AG04449 (cell line): Measurements from ENCODE around the gene DESI2.

ENCODE experiments used
- CTCF ChIA-PET: fragments of 350-600 bp; formaldehyde crosslinking; extraction: SDS; loops from one replicate; lab custom pipeline; 2021; ENCODE audit warnings: antibody characterized with exemption; lab: Yijun Ruan, JAX
- POLR2A ChIA-PET: fragments of 400-600, 350-600 bp; formaldehyde crosslinking; extraction: SDS; loops from one replicate; lab custom pipeline; 2020; ENCODE audit warnings: antibody characterized with exemption, inconsistent platforms; lab: Yijun Ruan, JAX
- DNase-seq: peaks from one replicate; pipeline ENCODE4 v3.0.0-alpha.2; 2010; ENCODE audit warnings: low read depth, low spot score
- H3K4me3 ChIP-seq: 2 replicates; pipeline ENCODE4 v1.5.1; 2011; ENCODE audit warnings: low read depth, mild to moderate bottlenecking, control low read depth, low read length
- TF ChIP-seq, protein P1 (sequence below): IDR thresholded peaks from one replicate; pipeline ENCODE4 v1.5.1; 2011; ENCODE audit warnings: mild to moderate bottlenecking, moderate library complexity, low read length, control low read depth, inconsistent platforms; ENCODE audit not compliant: insufficient read depth; ENCODE audit errors: missing control alignments

DESI2 gene

DNA sequence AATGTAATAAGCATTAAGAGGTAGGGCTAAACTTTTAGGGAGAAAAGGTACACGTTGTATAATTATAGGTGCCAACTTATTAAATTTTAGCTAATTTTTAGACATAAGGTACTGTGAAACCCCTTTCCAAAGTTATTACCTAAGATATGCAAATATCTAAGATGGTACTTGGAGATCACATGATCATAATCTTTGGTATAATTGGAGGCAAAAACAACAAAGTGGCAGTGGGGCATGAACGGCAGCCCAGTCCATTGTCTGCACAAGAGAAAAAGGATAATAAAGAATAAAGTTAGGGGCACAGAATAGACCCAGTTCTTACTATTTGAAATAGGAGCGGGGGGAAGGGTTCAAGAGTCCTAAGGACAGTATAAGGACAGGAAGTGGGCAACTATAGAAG lies 51.2 kb downstream of the DESI2 start:
- no peak for DNase-seq

DNA sequence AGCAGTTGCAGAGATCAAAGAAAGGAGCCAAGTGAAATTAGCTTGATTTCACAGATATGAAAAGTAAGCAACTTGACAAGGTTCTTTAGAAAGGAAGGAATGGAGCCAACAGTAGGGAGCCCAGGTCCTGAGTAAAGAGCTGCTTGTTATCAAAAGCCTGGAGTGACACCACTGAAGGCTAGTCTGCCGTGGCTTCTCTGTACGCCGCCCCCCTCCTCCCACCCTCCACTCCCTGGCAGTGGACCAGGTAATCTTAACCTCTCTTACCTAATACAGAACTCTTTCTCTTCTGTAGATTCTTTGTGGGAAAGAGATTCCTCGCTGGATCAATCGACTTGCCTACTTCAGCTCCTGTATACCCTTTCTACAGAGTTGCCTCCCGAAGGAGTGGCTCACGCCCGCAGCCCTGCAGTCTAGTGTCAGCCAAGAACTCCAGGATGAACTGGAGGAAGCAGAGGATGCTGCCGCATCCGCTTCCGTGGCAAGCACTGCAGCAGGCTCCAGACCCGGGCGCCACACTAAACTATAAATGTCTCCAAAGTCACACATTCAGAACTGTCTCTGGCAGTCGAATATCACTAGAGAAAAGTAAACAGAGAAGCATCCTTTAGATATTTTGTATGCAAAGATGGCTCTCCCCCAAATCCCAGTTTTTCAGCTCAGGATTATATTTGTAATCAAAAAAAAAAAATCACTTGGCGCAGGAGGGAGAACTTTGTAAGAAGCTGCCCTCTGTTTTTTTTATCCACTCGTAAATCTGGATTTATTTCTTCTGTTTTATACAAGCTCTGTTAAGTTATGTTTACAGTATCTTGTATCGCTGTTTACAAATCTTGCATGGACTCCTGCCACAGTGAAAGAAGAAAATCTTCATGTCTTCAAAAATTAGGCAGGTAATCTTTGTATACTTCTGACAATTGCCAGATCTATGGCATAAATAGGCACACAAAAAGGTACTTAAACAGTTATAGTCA lies 52.6 kb downstream of the DESI2 start:
- POLR2A ChIA-PET, result no interaction called here
- TF ChIP-seq, protein P1, sequence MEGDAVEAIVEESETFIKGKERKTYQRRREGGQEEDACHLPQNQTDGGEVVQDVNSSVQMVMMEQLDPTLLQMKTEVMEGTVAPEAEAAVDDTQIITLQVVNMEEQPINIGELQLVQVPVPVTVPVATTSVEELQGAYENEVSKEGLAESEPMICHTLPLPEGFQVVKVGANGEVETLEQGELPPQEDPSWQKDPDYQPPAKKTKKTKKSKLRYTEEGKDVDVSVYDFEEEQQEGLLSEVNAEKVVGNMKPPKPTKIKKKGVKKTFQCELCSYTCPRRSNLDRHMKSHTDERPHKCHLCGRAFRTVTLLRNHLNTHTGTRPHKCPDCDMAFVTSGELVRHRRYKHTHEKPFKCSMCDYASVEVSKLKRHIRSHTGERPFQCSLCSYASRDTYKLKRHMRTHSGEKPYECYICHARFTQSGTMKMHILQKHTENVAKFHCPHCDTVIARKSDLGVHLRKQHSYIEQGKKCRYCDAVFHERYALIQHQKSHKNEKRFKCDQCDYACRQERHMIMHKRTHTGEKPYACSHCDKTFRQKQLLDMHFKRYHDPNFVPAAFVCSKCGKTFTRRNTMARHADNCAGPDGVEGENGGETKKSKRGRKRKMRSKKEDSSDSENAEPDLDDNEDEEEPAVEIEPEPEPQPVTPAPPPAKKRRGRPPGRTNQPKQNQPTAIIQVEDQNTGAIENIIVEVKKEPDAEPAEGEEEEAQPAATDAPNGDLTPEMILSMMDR, result no peak

More for the DNA sequence above, 51.2 kb downstream of the DESI2 start:
- TF ChIP-seq, protein P1, result no peak
- ChIA-PET CTCF (no interaction called here), POLR2A (no interaction called here)
- no peak overlapping the region for H3K4me3 ChIP-seq

DNA sequence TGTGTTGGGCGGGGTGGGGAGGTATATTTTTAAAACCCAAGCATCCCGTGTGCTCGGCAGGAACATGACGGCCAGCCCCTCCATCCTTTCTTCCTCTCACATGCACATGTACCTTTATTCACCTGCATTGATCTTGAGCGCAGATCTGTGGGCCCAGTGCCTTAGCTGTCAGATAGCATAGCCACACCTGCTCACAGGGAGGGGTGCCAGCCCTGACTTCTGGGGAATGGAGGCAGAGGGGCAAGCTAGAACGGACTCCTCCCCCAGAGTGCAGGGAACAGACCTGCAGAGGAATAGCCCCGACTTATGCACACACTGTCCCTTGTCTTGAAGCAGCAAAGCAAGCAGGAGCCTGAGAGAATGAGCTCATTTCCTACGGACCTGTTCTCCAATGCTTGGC lies 56.1 kb downstream of the DESI2 start:
- TF ChIP-seq, protein P1, result no peak
- DNase-seq, result no peak
- ChIA-PET POLR2A (interaction anchor here (0.6 kb wide), 1 partner anchor 69 kb away, joined by 5 read pairs; no protein-coding TSS in a partner anchor), CTCF (no interaction called here)
- H3K4me3 ChIP-seq, result no peak overlapping the region

More for the DNA sequence above, 52.6 kb downstream of the DESI2 start:
- no peak for DNase-seq
- H3K4me3 ChIP-seq, result no peak overlapping the region
- CTCF ChIA-PET, result no interaction called here

DNA sequence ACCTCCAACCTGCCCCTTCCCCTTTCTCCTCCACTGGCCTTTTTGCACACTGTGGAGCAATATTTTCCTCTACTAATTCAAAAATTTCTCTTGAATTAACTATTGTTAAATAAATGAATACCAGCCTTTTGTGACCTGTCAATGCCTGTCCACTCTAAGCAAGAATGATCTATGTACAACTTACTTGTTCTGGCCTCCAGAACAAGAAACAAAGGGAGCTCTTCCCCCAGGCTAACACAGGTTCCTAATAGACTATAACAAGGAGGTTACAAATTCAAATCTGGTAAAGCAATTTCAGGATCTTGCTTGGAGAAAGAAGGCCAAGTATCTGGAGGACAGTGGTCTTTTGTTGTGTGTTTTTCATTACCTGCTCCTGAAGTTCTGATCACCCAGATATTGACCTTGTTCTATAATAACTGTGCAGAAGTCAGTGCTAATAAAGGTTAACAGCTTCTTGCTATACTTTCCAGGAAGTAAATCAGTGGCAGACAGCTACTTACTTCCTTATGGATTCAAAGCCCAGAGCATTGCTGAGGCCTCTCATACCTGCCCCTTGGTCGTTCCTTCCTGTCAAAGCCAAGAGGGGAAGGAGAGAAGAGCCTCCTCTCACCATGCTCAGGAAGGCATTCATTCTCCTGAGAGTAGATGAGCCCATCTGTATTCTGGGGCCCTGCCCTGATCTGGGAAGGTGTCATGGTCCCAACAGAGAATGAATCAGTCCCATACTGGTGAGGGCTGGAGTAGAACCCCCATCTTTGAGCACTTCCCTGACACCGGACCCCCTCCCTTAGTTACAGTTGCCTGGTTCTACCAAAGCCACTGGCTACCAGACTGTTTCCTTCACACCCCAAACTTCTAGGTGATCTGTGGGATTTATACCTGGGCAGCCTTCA lies 56.8 kb downstream of the DESI2 start:
- ChIA-PET POLR2A (no interaction called here), CTCF (no interaction called here)
- no peak for DNase-seq
- TF ChIP-seq, protein P1, result no peak
- no peak overlapping the region for H3K4me3 ChIP-seq

DNA sequence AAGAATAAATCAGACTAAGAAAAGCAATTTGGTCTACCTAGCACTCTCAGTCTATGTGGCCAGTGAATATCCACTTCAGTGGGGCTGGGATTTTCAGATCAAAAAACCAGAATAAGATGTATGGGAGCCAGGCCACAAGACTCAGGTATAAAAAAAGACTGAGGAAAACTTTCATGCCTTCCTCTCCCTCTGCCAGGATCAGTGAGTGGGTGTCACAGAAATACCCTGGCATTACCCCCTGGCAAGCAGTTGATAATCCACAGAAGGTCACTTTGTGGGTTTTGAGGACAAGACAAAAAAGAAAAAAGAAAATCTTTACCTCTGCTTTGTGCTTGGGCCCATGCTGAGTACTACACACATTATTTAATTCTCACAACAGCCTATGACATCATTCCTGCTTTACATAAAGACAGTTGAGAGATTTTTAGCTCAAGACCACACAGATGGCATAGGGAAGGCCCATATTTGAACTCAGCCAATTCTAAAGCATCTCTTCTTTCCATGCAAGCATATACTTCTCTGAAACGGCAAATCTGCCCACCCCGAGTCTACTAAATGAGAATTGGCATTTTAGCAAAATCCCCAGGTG lies 57.6 kb downstream of the DESI2 start:
- CTCF ChIA-PET, result no interaction called here

More for the DNA sequence above, 57.6 kb downstream of the DESI2 start:
- no peak overlapping the region for H3K4me3 ChIP-seq
- no peak for DNase-seq
- POLR2A ChIA-PET, result interaction anchor here (0.6 kb wide), 1 partner anchor 9 kb away, joined by 3 read pairs; no protein-coding TSS in a partner anchor
- TF ChIP-seq, protein P1, result no peak
